NCI-H2171 treated with DMSO at 0.1 percent for 48 hours (cell line): ENCODE measurements around the gene R3HCC1L.
"Not testable (repeated sequence)": the region's sequence is repeated elsewhere in the genome, so short reads cannot be mapped to it uniquely, and the experiment has no call there.

ENCODE experiments used
- DNase-seq: peaks from one replicate; lab custom pipeline; 2025; lab: John Stamatoyannopoulos, UW

R3HCC1L gene

DNA sequence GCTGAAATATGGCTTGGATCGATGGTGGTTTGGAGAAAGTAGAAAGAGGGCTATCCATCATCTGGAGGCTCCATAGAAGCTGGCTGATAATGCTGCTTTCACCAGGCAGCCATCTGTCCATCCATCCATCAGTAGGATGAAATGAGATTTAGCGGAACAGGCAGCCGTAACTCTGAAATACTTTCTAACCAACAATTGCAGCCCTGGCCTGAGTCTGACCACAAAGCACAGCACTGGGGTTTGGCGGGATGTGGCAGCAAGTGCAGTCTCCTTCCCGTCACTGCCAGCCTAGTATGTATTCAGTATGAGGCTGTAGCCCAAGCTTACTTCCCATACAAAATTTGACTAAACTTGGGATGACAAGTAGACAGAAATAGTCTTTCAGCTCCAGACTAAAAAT is 38.0 kb downstream of the R3HCC1L start:
- DNase-seq = no peak

DNA sequence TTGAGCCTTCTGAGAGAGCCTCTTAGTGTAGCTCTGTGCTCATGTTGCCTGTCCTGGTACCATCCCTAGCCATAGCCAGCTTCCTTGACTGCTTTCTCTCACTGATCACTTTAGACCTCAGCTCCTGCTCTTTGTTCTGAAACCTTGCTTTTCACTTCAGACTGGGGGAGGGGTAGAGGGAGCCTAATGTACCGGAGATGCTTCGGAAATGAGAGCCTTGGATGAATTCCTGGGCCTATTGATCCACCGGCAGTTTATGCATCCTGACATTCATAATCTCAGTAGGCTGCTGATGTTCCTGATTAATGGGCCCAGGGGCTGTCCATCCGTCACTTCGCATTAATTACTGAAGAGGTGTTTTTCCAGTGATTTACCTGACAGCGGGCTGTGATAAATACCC is 38.8 kb downstream of the R3HCC1L start:
- DNase-seq = no peak

DNA sequence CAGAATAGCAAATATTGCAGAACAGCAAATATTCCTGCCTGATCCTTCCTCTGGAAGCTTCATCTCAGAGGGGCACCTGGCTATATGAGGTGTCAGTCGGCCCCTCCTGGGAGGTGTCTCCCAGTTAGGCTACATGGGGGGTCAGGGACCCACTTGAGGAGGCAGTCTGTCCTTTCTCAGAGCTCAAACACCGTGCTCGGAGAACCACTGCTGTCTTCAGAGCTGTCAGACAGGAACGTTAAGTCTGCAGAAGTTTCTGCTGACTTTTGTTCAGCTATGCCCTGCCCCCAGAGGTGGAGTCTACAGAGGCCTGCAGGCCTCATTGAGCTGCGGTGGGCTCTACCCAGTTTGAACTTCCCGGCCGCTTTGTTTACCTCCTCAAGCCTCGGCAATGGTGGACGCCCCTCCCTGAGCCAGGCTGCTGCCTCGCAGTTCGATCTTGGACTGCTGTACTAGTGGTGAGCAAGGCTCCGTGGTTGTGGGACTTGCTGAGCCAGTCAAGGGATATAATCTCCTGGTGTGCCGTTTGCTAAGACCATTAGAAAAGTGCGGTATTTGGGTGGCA is 48.0 kb downstream of the R3HCC1L start:
- not testable (repeated sequence) for DNase-seq

DNA sequence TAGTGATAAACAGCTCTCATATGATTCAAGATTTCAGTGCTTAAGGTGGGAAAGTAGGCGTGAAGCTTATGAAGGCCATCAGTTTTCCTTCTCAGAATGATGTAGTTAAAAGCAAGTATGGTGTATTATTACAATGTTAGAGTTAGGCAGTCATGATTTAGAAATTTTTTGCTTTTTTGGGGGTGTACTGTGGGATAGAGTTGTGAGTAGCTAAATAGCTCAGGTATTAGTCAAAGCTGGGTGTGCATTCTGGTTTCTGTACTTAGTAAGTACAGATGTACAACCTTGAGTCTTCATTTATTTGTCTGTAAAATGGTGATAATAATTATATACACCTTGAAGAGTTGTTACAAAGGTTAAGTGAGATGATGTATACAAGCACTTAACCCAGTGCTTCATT is 52.2 kb downstream of the R3HCC1L start:
- no peak for DNase-seq

DNA sequence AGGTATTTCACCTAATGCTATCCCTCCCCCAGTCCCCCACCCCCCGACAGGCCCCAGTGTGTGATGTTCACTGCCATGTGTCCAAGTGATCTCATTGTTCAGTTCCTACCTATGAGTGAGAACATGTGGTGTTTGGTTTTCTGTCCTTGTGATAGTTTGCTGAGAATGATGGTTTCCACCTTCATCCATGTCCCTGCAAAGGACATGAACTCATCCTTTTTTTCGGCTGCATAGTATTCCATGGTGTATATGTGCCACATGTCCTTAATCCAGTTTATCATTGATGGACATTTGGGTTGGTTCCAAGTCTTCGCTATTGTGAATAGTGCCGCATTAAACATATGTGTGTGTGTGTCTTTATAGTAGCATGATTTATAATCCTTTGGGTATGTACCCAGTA is 56.3 kb downstream of the R3HCC1L start:
- DNase-seq = not testable (repeated sequence)

DNA sequence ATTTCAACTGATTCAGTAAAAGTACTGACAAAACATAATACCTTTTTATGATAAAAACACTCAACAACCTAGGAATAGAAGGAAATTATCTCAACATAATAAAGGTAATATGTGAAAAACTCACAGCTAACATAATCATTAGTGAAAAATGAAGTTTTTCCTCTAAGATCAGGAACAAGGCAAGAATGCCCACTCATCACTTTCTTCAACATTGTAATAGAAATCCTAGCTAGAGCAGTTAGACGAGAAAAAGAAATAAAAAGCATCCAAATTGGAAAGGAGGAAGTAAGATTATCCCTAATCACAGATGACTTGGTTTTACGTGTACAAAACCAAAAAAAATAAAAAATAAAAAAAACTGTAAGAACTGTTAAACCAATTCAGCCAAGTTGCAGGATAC is 58.6 kb downstream of the R3HCC1L start:
- no peak for DNase-seq

DNA sequence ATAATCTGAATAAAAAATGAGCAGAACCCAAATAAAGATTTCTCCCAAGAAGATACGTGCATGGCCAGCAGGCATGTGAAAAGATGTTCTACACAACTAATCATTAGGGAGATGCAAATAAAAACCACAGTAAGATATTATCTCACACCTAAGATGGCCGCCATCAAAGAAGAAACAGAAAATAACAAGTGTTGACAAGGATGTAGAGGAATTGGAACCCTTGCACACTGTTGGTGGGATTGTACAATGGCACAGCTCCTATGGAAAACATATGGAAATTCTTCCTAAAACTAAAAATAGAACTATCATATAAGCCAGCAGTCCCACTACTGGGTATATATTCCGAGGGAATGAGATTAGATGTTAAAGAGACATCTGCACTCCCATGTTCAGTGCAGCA is 60.2 kb downstream of the R3HCC1L start:
- DNase-seq = no peak

DNA sequence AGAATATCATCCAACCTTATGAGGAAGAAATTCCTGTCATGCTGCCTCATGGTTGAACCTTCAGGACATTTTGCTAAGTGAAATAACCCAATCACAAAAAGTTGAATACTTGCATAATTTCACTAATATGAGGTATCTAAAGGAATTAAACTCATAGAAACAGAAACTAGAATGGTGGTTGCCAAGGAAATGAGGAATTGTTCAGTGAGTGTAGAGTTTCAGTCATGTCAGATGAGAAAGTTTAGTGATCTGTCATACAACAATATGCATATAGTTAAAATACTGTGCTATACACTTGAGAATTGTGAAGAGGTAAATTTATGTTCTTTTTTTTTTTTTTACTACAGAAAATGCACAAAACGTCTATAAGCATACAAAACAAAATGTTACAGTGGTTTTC is 60.7 kb downstream of the R3HCC1L start:
- DNase-seq = no peak

DNA sequence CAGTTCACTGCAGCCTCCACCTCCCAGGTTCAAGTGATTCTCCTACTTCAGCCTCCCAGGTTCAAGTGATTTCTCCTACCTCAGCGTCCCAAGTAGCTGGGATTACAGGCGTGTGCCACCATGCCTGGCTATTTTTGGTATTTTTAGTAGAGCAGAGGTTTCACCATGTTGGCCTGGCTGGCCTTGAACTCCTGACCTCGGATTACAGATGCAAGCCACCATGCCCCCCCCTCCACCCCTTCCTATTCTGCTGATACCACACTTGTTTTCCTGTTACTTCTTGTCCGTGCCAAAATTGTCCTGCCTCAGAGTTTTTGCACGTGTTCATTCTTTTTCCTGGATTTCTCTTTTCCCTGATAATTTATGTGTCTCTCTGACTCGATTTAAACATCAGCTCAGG is 62.5 kb downstream of the R3HCC1L start:
- DNase-seq = no peak

DNA sequence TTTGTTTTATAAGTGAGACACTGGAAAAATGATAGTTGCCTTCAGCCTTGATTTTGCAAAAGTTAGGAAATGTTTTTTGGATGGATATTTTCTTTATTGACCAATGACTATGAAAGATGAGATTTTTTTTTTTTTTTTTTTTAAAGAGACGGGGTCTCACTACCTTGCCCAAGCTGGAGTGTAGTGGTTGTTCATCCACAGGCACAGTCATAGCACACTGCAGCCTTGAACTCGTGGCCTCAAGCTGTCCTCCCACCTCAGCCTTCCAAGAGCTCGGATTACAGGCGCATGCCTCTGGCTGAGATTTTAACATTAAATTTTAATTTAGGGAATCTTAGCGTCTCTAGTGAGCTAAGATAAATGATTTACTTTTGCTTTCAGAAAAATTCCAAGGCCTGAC is 67.3 kb downstream of the R3HCC1L start:
- DNase-seq = no peak

DNA sequence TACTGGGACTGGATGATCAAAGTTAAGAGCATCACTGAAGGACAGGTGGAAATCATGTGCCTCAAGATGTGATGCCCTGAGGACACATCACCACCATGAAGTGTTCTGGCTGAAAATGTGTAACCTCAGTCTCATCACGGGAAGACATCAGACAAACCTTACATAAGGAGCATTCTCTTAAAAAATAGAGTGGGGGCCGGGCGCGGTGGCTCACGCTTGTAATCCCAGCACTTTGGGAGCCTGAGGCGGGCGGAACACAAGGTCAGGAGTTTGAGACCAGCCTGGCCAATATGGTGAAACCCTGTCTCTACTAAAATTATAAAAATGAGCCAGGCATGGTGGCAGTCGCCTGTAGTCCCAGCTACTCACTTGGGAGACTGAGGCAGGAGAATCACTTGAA is 67.9 kb downstream of the R3HCC1L start:
- no peak for DNase-seq

DNA sequence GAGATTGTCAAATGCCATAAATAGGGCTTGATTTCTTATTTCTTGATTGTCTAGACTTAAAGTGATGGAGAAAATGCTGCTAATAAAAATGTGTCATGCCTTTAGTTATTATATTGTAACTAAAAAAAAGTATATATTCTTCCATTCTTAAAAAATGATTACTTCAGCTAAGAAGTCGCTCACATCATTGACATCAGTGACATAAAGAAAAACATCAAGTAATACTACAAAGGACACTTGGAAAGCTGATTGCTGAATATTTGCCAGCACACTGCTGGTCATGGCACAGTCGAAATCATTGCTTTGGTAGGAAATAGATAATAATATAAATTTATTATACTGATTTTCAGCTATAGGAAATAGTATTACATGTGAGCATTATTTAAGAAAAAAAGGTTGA is 70.9 kb downstream of the R3HCC1L start:
- no peak for DNase-seq

DNA sequence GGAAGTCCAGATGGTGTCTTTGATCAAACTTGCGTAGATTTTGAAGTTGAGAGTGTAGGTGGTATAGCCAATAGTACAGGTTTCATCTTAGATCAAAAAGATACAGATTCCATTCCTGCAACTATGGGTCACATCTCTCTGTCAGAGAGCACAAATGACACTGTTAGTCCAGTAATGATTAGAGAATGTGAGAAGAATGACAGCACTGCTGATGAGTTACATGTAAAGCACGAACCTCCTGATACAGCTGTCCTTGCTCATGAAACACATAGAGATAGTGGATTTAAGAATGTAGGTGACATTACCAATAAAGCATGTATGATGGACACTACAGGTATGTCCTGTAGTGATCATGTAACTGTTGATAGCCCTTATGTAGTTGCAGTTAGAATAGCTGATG is 74.5 kb downstream of the R3HCC1L start:
- DNase-seq = no peak

DNA sequence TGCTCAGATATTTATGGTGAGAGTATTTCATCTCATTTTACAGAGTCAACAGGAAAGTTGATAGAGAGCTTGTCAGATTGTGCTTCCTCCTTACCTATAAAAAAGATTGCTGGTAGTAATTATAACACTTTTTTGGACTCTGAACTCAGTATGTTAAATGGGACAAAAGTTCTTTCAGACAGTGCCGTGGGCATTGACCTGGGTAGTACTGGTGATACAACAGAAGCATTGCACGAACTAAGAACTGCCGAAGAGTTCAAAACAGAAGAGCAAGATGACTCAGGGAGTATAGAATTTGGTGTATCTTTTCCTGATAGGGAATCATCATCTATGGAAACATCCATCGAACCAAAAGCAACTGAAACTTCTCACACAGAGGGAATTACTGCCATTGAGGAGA is 75.0 kb downstream of the R3HCC1L start:
- DNase-seq = no peak

DNA sequence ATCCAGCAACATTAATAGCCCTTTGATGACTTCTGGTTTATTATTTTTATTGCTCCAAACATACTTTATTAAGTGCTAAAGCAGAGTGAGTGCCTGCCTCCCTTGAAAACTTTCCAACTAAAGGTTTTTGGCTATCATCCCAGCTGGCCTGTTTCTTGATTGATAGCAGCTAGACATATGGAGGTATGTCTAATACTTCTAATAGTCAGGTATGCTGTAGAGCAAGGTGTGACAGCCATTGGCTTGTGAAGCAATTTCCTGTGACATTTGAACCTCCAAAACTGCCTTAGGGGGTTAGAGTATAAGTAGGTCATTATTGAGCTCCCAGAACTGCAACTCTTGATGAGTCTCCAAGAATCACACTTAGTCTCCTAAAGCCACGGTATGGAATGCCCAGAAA is 77.7 kb downstream of the R3HCC1L start:
- no peak for DNase-seq

DNA sequence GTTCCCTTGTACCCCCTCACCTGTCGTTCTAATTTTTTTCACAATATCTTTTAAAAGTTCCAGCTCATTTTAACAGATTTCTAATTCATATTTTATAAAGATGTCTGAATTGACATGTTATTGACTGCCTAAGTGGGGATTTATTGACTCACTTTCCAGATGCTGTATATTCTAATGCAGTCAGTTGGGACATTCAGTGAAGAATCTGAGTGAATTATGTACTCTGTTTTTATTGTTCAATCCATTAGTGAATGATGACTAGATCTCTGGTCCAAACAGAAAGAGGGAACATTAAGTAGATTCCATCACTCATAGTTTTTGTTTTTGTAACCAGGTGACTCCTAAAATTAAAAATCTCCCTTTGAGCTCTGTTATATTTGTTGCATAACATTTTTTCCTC is 79.3 kb downstream of the R3HCC1L start:
- no peak for DNase-seq

DNA sequence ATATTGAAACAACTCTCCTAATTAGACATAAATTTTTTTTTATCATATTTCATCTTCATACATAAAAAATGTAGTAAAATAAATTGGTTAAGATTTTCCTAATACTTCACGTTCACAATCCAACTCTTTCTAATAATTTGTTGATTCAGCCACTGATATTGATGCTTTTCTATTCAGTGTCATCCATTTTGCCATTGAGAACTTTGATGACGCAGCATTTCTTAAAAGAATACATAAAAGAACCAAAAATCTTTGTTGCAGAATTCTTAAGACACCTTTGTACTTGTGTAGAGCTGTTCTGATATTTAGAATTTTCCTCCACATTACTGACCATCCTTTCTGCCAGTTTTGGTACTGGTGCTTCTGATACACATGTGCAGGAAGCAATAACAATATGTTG is 80.9 kb downstream of the R3HCC1L start:
- no peak for DNase-seq

DNA sequence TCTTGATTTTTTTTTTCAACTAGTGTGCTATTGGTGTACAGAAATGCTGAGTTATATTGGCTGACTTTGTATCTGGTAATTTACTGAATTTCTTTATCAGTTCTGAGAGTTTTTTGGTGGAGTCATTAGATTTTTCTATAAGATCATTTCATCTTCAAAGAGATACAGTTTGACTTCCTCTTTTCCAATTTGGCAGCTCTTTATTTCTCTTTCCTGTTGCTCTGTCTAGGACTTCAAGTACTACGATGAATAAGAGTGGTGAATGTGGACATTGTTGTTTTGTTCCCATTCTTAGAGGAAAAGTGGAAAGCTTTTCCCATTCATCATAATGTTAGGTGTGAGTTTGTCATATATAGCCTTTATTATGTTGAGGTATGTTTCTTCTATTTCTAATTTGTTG is 83.3 kb downstream of the R3HCC1L start:
- no peak for DNase-seq

DNA sequence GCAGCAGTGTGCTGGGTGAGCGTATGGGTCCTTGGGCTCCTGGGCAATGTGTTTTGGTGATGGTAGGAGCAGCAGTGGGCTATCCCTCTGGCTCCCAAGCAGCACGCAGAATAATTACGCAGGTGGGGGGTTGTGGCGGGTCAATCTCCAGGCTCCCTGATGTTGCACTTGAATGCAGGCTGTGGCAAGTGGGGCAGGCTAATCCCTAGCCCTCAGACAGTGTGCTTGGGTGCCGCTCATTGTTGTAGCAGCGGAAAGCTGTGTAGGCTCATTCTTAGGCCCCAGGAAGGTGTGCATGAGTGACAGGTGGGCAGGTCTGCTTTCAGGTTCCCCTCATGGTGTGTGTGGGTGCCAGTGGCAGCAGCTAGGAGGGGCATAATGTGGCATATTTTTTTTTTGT is 89.4 kb downstream of the R3HCC1L start:
- DNase-seq = no peak

DNA sequence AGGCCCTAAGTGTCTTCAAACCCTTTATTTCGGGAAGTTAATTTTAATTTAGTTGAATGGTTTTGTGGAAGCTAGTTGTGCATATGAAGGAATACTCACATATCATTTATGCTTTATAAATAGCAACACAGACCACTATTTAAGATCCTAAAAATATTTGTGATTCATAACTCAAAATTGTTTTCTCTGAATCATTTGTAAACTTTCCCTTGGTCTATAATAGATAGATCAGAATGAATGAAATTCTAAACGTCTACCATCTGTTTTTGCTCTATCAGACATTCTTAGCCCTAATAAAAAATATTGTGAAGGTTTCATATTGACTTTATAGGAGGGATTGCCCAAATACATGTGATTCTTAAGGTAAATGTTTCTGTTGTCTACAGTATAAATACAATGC is 90.1 kb downstream of the R3HCC1L start:
- DNase-seq = no peak

DNA sequence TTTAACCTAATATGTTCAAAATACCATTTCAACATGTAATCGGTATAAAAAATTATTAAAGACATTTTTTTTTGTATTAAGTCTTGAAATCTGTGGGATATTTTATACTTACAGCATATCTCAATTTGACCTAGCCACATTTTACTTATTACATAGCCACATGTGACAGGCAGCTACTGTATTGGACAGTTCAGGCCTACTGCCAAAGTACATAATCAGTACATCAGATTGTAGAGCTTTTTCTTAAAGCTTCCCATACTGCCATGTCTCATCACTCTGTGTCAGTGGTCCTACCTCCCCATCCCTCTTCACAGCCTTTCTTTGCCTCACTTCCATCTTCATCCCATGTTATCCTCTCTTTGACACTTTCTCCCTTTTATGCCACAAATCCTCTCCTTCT is 90.5 kb downstream of the R3HCC1L start:
- DNase-seq = no peak

DNA sequence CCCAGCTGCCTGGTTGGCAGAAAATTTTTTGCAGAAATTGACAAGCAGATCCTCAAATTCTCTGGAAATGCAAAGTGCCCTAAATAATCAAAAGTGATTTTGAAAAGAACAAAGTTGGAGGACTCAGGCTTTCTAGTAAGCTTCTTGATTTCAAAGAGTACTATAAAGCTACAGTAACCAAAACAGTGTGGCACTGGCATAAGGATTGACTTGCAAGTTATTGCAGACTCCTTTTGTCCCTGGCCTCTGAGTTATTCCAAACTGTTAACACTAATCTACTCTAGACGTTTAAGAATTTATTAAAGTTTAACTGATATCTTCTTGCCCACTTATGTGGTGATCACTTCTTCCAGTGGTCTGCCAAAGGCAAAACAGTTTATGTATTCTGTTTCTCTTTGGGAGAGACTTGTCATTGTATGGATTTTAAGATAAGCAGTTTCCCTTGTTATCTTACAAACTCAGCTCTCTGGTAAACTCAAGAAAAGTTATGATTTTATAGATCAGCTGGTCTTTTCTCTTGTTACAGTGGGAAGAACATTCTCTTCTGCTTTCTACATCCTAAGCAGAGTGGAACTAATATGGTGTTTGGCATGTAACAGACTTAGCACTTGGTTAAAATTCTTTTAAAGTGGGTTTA is 92.2 kb downstream of the R3HCC1L start:
- DNase-seq = no peak

DNA sequence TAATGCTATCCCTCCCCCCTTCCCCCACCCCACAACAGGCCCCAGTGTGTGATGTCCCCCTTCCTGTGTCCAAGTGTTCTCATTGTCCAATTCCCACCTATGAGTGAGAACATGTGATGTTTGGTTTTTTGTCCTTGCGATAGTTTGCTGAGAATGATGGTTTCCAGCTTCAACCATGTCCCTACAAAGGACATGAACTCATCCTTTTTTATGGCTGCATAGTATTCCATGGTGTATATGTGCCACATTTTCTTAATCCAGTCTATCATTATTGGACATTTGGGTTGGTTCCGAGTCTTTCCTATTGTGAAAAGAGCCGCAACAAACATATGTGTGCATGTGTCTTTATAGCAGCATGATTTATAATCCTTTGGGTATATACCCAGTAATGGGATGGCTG is 93.3 kb downstream of the R3HCC1L start:
- not testable (repeated sequence) for DNase-seq

DNA sequence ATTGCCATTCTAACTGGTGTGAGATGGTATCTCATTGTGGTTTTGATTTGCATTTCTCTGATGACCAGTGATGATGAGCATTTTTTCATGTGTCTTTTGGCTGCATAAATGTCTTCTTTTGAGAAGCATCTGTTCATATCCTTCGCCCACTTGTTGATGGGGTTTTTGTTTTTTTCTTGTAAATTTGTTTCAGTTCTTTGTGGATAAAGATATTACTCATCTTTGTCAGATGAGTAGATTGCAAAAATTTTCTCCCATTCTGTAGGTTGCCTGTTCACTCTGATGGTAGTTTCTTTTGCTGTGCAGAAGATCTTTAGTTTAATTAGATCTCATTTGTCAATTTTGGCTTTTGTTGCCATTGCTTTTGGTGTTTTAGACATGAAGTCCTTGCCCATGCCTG is 93.8 kb downstream of the R3HCC1L start:
- DNase-seq = not testable (repeated sequence)
